B cell (primary cell): Measurements from ENCODE around the gene FOLR1.
"Not testable (repeated sequence)": the region's sequence is repeated elsewhere in the genome, so short reads cannot be mapped to it uniquely, and the experiment has no call there.

Experiments used
- EZH2 ChIP-seq: IDR thresholded peaks from 2 replicates; pipeline ENCODE4 v1.6.1; 2012; ENCODE audit warnings: borderline replicate concordance, low read depth, mild to moderate bottlenecking, moderate library complexity, low read length; ENCODE audit not compliant: insufficient read depth, poor library complexity, severe bottlenecking
- TF ChIP-seq, protein P1 (sequence below): fragments of 200-600 bp; IDR thresholded peaks from one replicate; pipeline ENCODE4 v1.8.0; 2022; ENCODE audit warnings: antibody characterized with exemption, mild to moderate bottlenecking

DNA sequence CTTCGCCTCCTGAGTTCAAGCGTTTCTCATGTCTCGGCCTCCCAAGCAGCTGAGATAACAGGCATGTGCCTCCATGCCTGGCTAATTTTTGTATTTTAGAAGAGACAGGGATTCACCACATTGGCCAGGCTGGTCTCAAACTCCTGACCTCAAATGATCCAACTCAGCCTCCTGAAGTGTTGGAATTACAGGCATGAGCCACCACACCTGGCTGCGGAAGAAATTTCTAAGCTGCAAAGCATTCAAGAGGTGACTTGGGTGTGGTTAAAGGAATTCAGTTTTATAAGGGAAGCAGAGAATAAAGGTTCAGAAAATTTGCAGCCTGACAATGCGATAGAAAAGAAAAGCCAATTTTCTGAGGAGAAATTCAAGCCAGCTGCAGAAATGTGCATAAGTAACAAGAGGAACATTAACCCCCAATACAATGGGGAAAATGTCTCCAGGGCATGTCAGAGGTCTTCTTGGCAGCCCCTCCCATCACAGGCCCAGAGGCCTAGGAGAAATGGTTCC, 22.8 kb upstream of the FOLR1 start:
- TF ChIP-seq, protein P1, sequence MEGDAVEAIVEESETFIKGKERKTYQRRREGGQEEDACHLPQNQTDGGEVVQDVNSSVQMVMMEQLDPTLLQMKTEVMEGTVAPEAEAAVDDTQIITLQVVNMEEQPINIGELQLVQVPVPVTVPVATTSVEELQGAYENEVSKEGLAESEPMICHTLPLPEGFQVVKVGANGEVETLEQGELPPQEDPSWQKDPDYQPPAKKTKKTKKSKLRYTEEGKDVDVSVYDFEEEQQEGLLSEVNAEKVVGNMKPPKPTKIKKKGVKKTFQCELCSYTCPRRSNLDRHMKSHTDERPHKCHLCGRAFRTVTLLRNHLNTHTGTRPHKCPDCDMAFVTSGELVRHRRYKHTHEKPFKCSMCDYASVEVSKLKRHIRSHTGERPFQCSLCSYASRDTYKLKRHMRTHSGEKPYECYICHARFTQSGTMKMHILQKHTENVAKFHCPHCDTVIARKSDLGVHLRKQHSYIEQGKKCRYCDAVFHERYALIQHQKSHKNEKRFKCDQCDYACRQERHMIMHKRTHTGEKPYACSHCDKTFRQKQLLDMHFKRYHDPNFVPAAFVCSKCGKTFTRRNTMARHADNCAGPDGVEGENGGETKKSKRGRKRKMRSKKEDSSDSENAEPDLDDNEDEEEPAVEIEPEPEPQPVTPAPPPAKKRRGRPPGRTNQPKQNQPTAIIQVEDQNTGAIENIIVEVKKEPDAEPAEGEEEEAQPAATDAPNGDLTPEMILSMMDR, result not testable (repeated sequence)
- not testable (repeated sequence) for TF ChIP-seq EZH2
